MCF 10A (cell line): ENCODE measurements around the gene RHCG. TPM values are rescaled to one million over a fixed set of nuclear protein-coding genes. Genes with fewer than 3 reads are reported as not detected.

ENCODE experiments used
- BruUV-seq: library from RNA; stranded (reverse); fragments of 400-500 nt; replicated peaks from 2 replicates; lab custom pipeline; 2021; lab: Mats Ljungman, UMichigan
- CTCF ChIA-PET: fragments of 300-600 bp; sonication (Branson Sonifier 250); formaldehyde crosslinking; extraction: SDS; loops from one replicate; lab custom pipeline; 2021; ENCODE audit warnings: antibody characterized with exemption, inconsistent platforms; lab: Yijun Ruan, JAX
- POLR2A ChIA-PET: fragments of 300-600, 350-650 bp; sonication (Branson Sonifier 250); formaldehyde crosslinking; extraction: SDS; loops from one replicate; lab custom pipeline; 2020; ENCODE audit warnings: antibody characterized with exemption, inconsistent platforms; lab: Yijun Ruan, JAX
- DNase-seq: peaks from one replicate; pipeline ENCODE4 v3.0.0-alpha.2; 2018; ENCODE audit not compliant: unreplicated experiment
- H3K27ac Mint-ChIP-seq: one replicate; pipeline ENCODE4 v1.8.0; 2022; ENCODE audit warnings: mild to moderate bottlenecking, low read depth, mixed read lengths; ENCODE audit not compliant: unreplicated experiment
- H3K27me3 Mint-ChIP-seq: one replicate; pipeline ENCODE4 v1.8.0; 2022; ENCODE audit warnings: mixed read lengths; ENCODE audit not compliant: insufficient read depth, unreplicated experiment
- H3K36me3 Mint-ChIP-seq: one replicate; pipeline ENCODE4 v1.8.0; 2022; ENCODE audit warnings: mild to moderate bottlenecking, moderate library complexity, mixed read lengths; ENCODE audit not compliant: insufficient read depth, unreplicated experiment
- H3K4me1 Mint-ChIP-seq: one replicate; pipeline ENCODE4 v1.8.0; 2022; ENCODE audit warnings: mixed read lengths; ENCODE audit not compliant: insufficient read depth, unreplicated experiment
- H3K4me3 Mint-ChIP-seq: one replicate; pipeline ENCODE4 v1.8.0; 2022; ENCODE audit warnings: mild to moderate bottlenecking, moderate library complexity, mixed read lengths; ENCODE audit not compliant: unreplicated experiment
- H3K9me3 Mint-ChIP-seq: one replicate; pipeline ENCODE4 v1.8.0; 2022; ENCODE audit warnings: mixed read lengths; ENCODE audit not compliant: unreplicated experiment
- CTCF ChIP-seq: fragments of 200-600 bp; IDR thresholded peaks from one replicate; pipeline ENCODE4 v1.8.0; 2022; ENCODE audit warnings: antibody characterized with exemption, mild to moderate bottlenecking; ENCODE audit not compliant: unreplicated experiment
- intact Hi-C: fragments of 100-400 bp; cut with micrococcal nuclease; formaldehyde crosslinking; loops from 2 replicates; pipeline ENCODE4 v1.14.1; 2022
- total RNA-seq: library from RNA; stranded (reverse); gene quantifications from 2 replicates; pipeline ENCODE4 v1.2.3, GENCODE V29; 2022

Gene RHCG
- total RNA-seq, 1 experiment from 2014 or later, result not detected

GRCh38 chr15:89494031-89494430, 2.4 kb downstream of the RHCG start:
- Mint-ChIP-seq H3K4me1 (peaks cover 14% of the 10 kb centered on the region), H3K36me3 (no peaks in the 10 kb centered on the region), H3K27me3 (no peaks in the 10 kb centered on the region), H3K27ac (no peak overlapping the region), H3K9me3 (no peaks in the 10 kb centered on the region), H3K4me3 (no peak overlapping the region)
- CTCF ChIA-PET, result interaction anchor here (0.7 to 1.8 kb wide), 5 partner anchors 39 to 1086 kb away, joined by 3 to 4 read pairs (median 3); no protein-coding TSS in a partner anchor
- intact Hi-C loops, result no loop called here
- no TSS peak for BruUV-seq
- DNase-seq, result no peak
- TF ChIP-seq CTCF, result no peak
- POLR2A ChIA-PET, result no interaction called here

- no peak overlapping the region for H3K27ac Mint-ChIP-seq
- no peaks in the 10 kb centered on the region for H3K36me3 Mint-ChIP-seq
- H3K4me1 Mint-ChIP-seq, result peaks cover 8% of the 10 kb centered on the region
- POLR2A ChIA-PET, result no interaction called here
- CTCF ChIA-PET, result interaction anchor here (0.6 to 2.5 kb wide), 8 partner anchors 10 to 163 kb away, joined by 3 to 10 read pairs (median 3); no protein-coding TSS in a partner anchor
- intact Hi-C loops, result loop anchor here (1.0 kb wide), 1 partner anchor 63 kb away; no protein-coding TSS in a partner anchor
- H3K27me3 Mint-ChIP-seq, result no peaks in the 10 kb centered on the region
- TF ChIP-seq CTCF, result no peak
- no peak overlapping the region for H3K4me3 Mint-ChIP-seq
- no TSS peak for BruUV-seq
- no peaks in the 10 kb centered on the region for H3K9me3 Mint-ChIP-seq
- DNase-seq, result no peak
Observed at GRCh38 chr15:89492934-89493631, 3.3 kb downstream of the RHCG start.

- DNase-seq, result peak; percentile 35
- peak; percentile 29 for TF ChIP-seq CTCF
- no peak overlapping the region for H3K27ac Mint-ChIP-seq
- ChIA-PET POLR2A (interaction anchor here (0.7 kb wide), 1 partner anchor 14 kb away, joined by 6 read pairs; no protein-coding TSS in a partner anchor), CTCF (interaction anchor here (0.5 to 2.5 kb wide), 14 partner anchors 9 to 427 kb away, joined by 3 to 10 read pairs (median 3); no protein-coding TSS in a partner anchor)
- intact Hi-C loops, result loop anchor here (1.0 kb wide), 1 partner anchor 64 kb away; no protein-coding TSS in a partner anchor
- H3K4me3 Mint-ChIP-seq, result no peak overlapping the region
- peaks cover 8% of the 10 kb centered on the region for H3K4me1 Mint-ChIP-seq
- BruUV-seq, result no TSS peak
- H3K36me3 Mint-ChIP-seq, result no peaks in the 10 kb centered on the region
- no peaks in the 10 kb centered on the region for H3K9me3 Mint-ChIP-seq
- no peaks in the 10 kb centered on the region for H3K27me3 Mint-ChIP-seq
Observed at GRCh38 chr15:89492111-89492641, 4.2 kb downstream of the RHCG start.

GRCh38 chr15:89490814-89491315, 5.5 kb downstream of the RHCG start:
- TF ChIP-seq CTCF, result no peak
- no peak for DNase-seq
- intact Hi-C loops, result no loop called here
- Mint-ChIP-seq H3K9me3 (no peaks in the 10 kb centered on the region), H3K27me3 (peaks cover 10% of the 10 kb centered on the region), H3K27ac (no peak overlapping the region), H3K4me1 (peaks cover 13% of the 10 kb centered on the region), H3K4me3 (no peak overlapping the region), H3K36me3 (no peaks in the 10 kb centered on the region)
- POLR2A ChIA-PET, result no interaction called here
- CTCF ChIA-PET, result interaction anchor here (1.2 to 1.5 kb wide), 4 partner anchors 19 to 132 kb away, joined by 3 to 5 read pairs (median 4); no protein-coding TSS in a partner anchor
- no TSS peak for BruUV-seq
